ENCODE results near the gene AK2.
"Not testable (repeated sequence)": the region's sequence is repeated elsewhere in the genome, so short reads cannot be mapped to it uniquely, and the experiment has no call there.

The AK2 gene

DNA sequence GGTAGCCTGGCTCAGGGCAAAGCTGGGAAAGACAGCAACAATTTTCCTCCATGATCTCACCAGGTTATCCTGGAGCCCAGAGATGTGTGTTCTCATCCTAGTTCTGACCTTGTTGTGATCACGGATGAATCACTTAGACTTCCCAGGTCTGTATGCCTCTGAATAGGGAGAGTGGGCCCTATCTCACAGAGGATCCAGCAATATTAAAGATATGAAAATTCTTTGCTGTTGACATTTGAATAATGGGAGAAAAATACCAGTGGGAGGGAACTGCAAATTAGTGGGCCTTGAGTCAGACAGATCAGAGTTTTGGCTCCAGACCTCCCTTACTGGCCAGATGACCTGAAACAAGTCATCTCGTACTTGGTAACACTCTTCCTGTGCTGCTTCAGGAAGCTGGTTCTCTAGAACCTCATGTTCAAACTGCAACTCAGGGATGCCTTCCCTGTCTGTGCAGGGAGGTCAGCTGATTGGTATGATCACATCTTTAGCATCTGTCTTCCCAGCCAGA is 39.2 kb downstream of the AK2 start:
- DNase-seq: no peak

GRCh38 chr1:32993324-32993636 is 43.4 kb downstream of the AK2 start:
- DNase-seq: not testable (repeated sequence)

DNA sequence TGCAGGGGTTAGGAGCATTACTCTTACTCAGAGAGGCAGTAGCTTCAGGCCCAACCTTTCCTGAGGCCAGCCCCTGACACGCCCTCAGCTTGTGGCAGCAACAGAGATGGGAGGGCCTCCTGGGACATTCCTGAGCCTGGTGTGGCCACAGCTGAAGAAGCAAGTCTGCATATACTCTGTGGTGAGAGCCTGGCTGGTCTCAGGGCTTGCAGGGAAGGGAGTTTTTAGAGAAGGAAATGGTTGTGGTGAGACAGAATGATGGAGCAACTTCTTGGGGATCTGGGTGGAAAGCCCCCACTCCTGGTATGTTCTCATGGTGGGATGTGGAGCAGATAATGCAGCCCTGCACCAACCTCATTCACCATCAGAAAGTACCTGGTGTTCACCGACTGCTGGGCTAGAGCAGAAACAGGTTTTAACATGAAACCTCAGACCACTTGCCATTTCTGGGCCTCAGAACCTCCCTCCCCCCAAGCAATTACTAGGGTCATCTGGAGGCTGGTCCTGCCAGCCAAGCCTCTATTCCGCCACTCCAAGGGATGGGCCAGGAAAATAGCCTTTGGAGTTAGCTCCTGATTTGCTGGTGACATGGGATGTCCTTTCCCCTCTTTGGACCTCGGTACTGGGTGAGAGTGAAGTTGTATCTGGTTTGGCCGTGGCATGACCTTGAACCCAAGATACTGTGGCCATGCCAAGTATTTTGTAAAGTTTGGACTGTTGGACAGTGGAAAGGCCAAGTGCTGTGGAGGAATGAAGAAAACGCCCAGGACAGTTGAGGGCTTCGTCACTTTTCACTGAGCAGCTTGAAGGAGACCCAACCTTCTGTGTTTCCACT is 44.0 kb downstream of the AK2 start:
- DNase-seq: peak; percentile 71

GRCh38 chr1:32991819-32992488 is 44.7 kb downstream of the AK2 start:
- no peak for DNase-seq

DNA sequence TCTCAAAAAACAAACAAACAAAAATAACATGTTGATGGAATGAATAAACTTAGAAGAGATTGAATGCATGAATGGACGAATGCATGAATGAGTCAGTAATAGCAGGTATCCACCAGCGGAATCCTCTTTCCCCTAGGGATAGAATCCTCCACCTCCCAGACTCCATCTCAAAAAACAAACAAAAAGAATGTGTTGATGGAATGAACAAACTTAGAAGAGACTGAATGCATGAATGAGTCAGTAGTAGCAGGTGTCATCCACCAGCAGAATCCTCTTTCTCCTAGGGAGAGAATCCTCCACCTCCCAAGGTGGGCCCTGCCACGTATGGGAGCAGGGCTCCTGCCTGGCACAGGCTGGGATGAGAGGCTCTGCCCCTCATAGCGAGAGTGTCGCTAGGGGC is 45.3 kb downstream of the AK2 start:
- DNase-seq: no peak

DNA sequence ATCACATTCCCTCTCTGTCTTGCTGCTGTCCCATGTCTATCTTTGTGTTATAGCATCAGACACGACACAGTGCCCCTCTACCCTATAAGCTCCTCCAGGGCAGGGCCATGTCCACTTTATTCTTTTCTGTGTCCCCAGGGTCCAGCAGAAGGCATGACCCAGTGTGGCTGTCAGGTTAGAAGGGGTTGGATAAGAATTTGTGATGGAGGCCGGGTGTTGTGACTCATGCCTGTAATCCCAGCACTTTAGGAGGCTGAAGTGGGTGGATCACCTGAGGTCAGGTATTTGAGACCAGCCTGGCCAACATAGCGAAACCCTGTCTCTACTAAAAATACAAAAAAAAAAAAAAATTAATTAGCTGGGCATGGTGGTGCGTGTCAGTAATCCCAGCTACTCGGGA is 45.8 kb downstream of the AK2 start:
- no peak for DNase-seq

DNA sequence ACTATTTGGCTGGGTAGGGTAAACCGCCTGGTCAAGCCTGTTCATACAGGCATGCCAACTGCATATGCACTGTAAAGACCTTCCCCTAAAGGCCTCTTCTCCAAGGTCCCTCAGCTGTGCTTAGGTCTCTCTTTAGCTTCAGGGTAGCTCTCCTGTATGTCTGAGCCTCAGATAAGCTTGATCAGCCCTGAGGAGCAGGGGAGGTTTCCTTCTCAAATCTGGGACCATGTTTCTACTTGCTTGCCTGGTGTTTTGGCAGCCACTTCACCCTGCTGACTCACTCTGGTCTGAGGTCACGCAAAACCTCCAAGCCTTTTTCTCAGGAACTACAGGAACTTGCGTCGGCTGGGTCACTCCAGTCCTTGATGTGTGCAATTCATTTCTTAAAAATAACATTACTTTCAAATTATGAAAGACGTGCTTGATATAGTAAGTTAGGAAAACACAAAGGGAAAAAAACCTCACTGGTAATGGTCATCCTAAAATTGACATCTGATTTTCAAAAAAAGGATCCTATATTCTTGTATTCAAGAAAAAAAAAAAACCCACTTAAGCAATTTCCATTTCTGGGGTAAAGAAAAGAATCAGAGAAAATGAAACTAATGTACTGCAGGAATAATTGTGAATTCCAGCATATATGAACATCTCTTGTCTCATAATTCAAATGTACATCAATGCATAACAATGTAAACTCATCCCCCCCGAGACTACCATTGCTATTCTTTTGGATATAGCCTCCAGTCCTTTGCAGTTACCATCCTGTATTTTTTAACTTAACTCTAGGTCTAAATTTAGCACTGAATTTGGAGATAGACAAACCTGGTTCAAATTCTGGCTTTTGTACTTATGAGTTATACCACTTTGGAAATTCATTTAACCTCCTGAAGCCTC is 47.3 kb downstream of the AK2 start:
- DNase-seq: peak; percentile 19

DNA sequence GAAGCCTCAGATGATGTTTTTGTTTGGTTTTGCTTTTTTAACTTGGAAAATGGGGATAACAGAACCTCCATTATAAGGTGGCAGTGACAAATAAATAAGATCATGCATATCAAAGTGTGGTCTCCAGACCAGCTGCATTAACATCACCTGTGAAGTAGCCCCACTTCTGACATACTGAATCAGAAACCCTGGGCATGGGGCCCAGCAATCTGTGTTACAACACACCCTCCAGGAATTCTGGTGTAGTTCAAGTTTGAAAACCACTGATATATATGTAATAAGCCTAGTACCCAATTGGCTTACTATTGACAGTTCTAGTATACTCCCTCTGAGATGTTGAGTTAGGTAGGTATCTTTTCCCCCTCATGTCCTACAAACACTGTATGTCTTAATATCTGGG is 48.0 kb downstream of the AK2 start:
- DNase-seq: no peak

DNA sequence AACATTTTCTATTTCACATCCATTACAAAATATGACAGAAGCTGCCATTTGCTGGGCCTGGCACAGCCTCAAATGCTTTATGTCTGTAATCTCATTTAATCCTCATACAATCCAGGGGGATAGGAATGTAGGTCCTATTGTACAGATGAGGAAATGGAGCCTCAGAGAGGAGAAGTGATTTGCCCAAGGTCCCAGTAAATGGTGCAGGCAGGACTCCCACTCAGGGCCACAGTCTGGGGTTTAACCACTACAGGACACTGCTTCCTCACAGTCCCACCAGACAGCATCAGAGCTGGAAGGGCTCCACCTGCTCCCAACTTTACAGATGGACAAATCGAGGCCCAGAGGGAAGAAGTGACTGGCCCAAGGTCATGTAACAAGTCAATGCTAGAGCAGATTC is 51.5 kb downstream of the AK2 start:
- no peak for DNase-seq

GRCh38 chr1:32984455-32985171 is 52.1 kb downstream of the AK2 start:
- peak; percentile 83 for DNase-seq

DNA sequence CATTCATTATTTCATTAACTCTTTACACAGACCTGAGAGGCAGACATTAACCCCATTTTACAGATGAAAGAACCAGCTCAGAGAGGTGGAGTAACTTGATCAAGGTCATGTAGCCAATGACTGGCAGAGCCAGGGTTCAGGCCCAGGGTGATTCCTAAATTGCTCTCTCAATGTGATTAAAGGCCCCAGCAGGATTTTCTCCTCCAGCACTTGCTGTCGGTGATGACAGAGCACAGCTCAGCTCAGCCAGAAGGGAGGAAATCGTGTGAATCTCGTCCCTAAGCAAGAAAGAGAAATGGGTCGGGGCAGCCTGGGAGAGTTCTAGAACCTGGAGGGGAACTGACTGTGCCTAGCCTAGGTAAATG is 52.6 kb downstream of the AK2 start:
- no peak for DNase-seq

GRCh38 chr1:32983020-32983419 is 53.7 kb downstream of the AK2 start:
- no peak for DNase-seq

DNA sequence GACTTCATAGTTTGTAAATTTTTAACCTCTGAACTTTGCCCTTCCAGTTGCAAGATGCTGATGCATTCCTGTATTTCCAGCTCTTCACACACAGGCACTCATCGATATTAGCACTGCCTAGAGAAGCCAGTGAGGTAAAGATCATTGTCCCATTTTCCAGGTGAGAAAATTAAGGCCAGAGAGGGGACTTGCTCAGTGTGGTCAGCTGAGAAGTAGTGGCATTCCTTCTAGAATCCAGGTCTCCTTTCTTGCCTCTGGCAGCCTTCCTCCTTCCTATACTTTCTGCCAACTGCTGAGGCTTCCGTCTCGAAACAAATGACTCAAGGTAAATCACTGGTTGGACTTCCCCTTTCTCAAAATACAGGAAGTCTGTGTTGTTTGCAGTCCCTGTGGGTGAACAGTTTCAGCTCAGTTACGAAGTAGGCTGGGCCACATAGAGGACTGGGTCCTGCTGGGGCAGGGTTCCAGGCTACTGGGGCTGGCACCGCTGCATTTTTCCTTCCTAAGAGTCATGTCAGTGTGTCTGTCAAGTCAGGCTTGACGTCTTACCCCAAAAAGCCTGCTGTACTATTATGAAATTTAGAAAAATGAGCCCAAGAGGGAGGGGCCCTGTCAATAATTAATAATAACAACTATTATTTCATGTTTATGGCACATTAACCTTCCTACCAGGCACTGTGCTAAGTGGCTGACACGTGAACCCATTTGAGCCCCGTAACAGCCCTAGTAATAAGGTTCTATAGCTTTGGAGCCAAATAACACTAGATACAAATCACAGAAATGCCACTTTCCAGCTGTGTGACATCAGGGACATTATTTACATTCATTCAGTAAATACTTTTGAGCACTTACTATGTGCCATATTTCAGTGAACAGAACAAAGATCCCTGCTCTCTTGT is 55.4 kb downstream of the AK2 start:
- peak; percentile 88 for DNase-seq

DNA sequence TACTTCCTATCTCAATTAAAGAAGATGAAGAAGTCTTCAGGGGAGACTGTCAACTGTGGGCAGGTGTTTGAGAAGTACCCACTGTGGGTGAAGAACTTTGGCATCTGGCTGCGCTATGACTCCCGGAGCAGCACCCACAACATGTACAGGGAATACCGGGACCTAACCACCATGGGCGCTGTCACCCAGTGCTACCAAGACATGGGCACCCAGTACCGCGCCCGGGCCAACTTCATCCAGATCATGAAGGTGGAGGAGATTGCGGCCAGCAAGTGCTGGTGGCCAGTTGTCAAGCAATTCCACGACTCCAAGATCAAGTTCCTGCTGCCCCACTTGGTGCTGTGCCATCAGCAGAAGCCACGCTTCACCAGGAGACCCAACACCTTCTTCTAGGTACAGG is 56.6 kb downstream of the AK2 start:
- DNase-seq: no peak

DNA sequence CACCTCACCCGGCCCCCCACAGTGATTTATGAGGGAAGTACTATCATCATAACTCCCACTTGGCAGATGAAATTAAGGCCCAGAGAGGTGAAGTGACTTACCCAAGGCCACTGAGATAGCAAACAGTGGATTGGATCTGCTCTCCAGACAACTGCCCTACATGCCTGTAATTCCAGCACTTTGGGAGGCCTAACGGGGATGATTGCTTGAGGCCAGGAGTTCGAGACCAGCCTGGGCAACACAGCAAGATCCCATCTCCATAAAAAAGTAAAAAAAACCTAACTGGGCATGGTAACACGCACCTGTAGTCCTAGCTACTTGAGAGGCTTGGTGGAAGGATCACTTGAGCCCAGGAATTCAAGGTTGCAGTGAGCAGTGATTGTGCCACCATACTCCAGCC is 57.8 kb downstream of the AK2 start:
- DNase-seq: no peak

DNA sequence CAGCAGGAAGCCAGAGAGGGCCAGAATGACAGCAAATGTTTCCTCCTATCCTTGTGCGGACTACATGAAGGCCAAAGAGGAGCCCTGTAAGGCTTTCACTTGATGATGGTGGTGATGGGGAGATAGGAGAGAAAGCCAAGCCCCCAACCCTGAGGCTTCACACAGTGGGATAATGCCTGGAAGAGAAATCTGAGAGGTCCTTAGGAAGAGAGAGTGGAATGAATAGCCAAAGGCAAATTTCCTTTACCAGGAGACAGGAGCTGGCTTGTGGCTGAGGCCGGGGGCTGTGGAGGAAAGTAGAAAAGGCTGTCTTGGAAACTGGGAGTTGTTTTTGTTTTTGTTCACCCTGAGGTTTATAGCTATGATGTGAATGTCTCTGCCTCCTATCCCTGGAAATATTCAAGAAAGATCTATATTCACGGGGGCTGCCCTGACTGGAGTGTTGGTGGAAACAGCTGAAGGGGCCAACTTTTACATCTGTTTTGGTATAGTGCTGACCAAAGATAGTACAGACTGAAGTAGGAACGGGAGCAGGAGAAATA is 59.1 kb downstream of the AK2 start:
- no peak for DNase-seq

DNA sequence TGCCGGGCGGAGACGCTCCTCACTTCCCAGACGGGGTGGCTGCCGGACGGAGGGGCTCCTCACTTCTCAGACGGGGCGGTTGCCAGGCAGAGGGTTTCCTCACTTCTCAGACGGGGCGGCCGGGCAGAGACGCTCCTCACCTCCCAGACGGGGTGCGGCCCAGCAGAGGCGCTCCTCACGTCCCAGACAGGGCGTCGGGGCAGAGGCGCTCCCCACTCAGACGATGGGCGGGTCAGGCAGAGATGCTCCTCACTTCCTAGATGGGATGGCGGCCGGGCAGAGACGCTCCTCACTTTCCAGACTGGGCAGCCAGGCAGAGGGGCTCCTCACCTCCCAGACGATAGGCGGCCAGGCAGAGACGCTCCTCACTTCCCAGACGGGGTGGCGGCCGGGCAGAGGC is 61.6 kb downstream of the AK2 start:
- not testable (repeated sequence) for DNase-seq

GRCh38 chr1:32973458-32973857 is 63.2 kb downstream of the AK2 start:
- not testable (repeated sequence) for DNase-seq

DNA sequence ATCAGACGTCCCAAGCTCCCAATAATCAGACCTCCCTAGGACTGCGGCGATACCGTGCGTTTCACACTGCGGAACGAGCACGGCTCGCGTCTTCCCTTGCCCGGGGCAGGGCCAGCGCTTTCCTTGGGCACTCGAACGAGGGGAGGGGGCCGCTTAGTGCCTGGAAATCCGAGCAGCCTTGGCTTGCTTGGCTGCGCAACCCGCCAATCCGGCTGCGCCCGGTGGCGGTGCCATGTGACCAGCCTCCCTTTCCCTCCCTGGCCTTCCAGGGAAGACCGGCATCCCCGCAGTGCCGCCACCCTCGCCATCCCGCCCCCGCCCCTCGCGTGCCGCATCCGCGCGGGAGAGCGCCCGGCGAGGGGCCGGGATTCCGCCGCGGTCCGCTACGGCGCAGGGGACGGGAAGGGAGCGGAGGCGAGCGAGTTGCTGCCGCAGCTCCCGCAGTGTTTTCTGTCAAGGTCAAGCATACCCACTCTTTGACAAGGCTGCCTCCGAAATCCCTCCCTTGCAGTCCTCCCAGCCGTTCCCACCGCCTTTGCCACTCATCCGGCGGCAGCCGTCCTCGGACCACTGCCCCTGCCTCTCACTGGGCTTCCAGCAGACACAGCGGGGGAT is 63.8 kb downstream of the AK2 start:
- DNase-seq: no peak

DNA sequence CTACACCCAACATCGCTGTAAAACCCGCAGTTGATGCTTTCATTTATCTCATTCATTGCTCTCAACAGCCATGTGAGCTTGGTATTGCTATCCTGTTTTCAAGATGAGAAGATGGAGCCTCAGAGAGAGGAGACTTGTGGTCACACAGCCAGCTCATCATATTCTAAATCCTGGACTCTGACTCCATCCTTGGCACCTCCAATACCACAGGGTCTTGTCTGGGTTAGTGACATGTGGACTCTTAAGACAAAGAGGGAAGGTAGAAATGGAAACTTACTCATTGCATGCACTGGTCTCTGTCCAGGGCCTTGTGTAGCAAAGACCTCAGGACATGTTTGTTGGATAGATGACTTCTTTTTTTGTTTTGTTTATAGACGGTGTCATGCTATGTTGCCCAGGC is 65.1 kb downstream of the AK2 start:
- no peak for DNase-seq

DNA sequence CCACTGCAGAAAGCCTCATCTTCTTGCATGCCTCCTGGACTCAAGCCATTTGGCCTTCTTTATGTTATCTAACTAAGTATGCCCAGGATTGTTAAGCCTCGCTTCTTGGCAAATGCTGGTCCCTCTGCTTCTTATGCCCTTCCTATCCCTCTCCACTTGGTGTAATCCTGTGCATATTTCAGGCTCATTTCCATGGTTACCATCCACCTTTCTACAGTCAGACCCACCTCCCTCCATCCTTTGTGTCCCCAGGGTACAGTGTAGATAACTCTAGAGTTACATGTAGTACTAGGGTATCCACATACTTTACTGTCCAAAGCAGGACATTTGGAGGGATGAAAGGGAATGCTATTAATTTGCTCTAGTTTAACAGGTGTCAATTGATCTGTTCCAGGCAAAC is 65.5 kb downstream of the AK2 start:
- no peak for DNase-seq
